Measurements from ENCODE around the gene RPGRIP1L. TPM values are rescaled to one million over a fixed set of nuclear protein-coding genes. Genes with fewer than 3 reads are reported as not detected.
"Not testable (repeated sequence)": the region's sequence is repeated elsewhere in the genome, so short reads cannot be mapped to it uniquely, and the experiment has no call there.

Gene RPGRIP1L
- total and polyA plus RNA-seq, 9 of the 15 experiments (the other 6 are each of a cell fraction or from before 2014, with no cell fraction given) = 3.2 to 7.7 (median 5.8) TPM

GRCh38 chr16:53686710-53687109 lies 16.9 kb downstream of the RPGRIP1L start (continued):
- no peak for TF ChIP-seq SAFB (IDR thresholded peaks at IDR 0.05; ENCODE audit: borderline replicate concordance, low read depth, low read length)

GRCh38 chr16:53685334-53685733 lies 18.3 kb downstream of the RPGRIP1L start:
- H2AFZ ChIP-seq (ENCODE audit: low read depth, low read length); H3K9me3 ChIP-seq (replicated peaks; ENCODE audit: control insufficient read depth, insufficient read depth, low read depth, low read length); DNase-seq (ENCODE audit: extremely low read depth in 1 of 4, low spot score in 3 of 4); H3K27ac ChIP-seq (ENCODE audit: extremely low read depth, low read depth, low read length); H3K9me1 ChIP-seq (ENCODE audit: control insufficient read depth, insufficient read depth, low read length); H3K4me3 ChIP-seq; H3K27me3 ChIP-seq (ENCODE audit: control insufficient read depth in 2 of 2, insufficient read depth in 2 of 2, low read length in 2 of 2); H3K36me3 ChIP-seq (ENCODE audit: control insufficient read depth, insufficient read depth, low read length); H3K4me1 ChIP-seq (replicated peaks in 1 of 2; ENCODE audit: control insufficient read depth in 2 of 2, insufficient read depth in 2 of 2, low read length in 2 of 2); FAIRE-seq; intact Hi-C loops (cut with micrococcal nuclease); H4K20me1 ChIP-seq (replicated peaks; ENCODE audit: control insufficient read depth, insufficient read depth, low read length); CTCF ChIA-PET (ENCODE audit: low intra/inter-chr PET ratio); H3K4me2 ChIP-seq (ENCODE audit: insufficient read depth, low read length); H3K9ac ChIP-seq (ENCODE audit: insufficient read depth in 1 of 2, low read depth in 2 of 2, low read length in 2 of 2); in situ Hi-C loops (cut with MboI); ATAC-seq; POLR2A ChIA-PET; BruUV-seq (replicated peaks); H3K79me2 ChIP-seq (ENCODE audit: control insufficient read depth, insufficient read depth, low read length): not testable (repeated sequence)
- 73% methylated on average over 3 of the region's 3 CpGs for WGBS (ENCODE audit: insufficient coverage, low coverage, missing lambda C conversion rate)
- peak; percentile 47 for TF ChIP-seq ZNF146 (CRISPR knock-in tag; IDR thresholded peaks at IDR 0.05; ENCODE audit: unreplicated experiment)

GRCh38 chr16:53681354-53681753 lies 22.3 kb downstream of the RPGRIP1L start:
- in situ Hi-C loops (cut with MboI) (no loop called here), intact Hi-C loops (cut with micrococcal nuclease) (no loop called here)
- Histone ChIP-seq H3K9me3 (replicated peaks; ENCODE audit: control insufficient read depth, insufficient read depth, low read depth, low read length) (no peaks in the 10 kb centered on the region), H3K27ac (ENCODE audit: extremely low read depth, low read depth, low read length) (no peak overlapping the region), H3K36me3 (ENCODE audit: control insufficient read depth, insufficient read depth, low read length) (no peaks in the 10 kb centered on the region), H2AFZ (ENCODE audit: low read depth, low read length) (no peak overlapping the region), H3K4me3 (no peak overlapping the region), H4K20me1 (replicated peaks; ENCODE audit: control insufficient read depth, insufficient read depth, low read length) (no peaks in the 10 kb centered on the region), H3K9ac (ENCODE audit: insufficient read depth in 1 of 2, low read depth in 2 of 2, low read length in 2 of 2) (no peak overlapping the region), H3K27me3 (ENCODE audit: control insufficient read depth in 2 of 2, insufficient read depth in 2 of 2, low read length in 2 of 2) (no peaks in the 10 kb centered on the region), H3K79me2 (ENCODE audit: control insufficient read depth, insufficient read depth, low read length) (no peaks in the 10 kb centered on the region), H3K4me2 (ENCODE audit: insufficient read depth, low read length) (no peak overlapping the region), H3K9me1 (ENCODE audit: control insufficient read depth, insufficient read depth, low read length) (no peaks in the 10 kb centered on the region), H3K4me1 (replicated peaks in 1 of 2; ENCODE audit: control insufficient read depth in 2 of 2, insufficient read depth in 2 of 2, low read length in 2 of 2) (no peaks in the 10 kb centered on the region)
- BruUV-seq (replicated peaks) = no TSS peak
- TF ChIP-seq ZNF316 (IDR thresholded peaks at IDR 0.05) (peak; percentile 29), WHSC1 (IDR thresholded peaks at IDR 0.05; ENCODE audit: low read length) (no peak)
- FAIRE-seq = no peak
- no peak for ATAC-seq
- WGBS (ENCODE audit: insufficient coverage, low coverage, missing lambda C conversion rate) = 27% methylated on average over 2 of the region's 2 CpGs
- ChIA-PET POLR2A (no interaction called here), CTCF (ENCODE audit: low intra/inter-chr PET ratio) (no interaction called here)
- DNase-seq (ENCODE audit: extremely low read depth in 1 of 4, low spot score in 3 of 4) = no peak
